K562 (cell line): Measurements from ENCODE around the gene DPYSL3. TPM values are rescaled to one million over a fixed set of nuclear protein-coding genes. Genes with fewer than 3 reads are reported as not detected.

Experiments used
- ATAC-seq: fragments of 200-7000 bp; cut with Tn5 transposase; 3 replicates; pipeline ENCODE4 v1.9.1; 2020; ENCODE audit warnings: moderate library complexity
- BruUV-seq: library from RNA; stranded (reverse); fragments of 400-500 nt; replicated peaks from 2 replicates; lab custom pipeline; 2021; lab: Mats Ljungman, UMichigan
- CTCF ChIA-PET: fragments of 300-600 bp; formaldehyde crosslinking; extraction: SDS; loops from one replicate; lab custom pipeline; 2021; ENCODE audit warnings: low intra/inter-chr PET ratio; lab: Yijun Ruan, JAX
- POLR2A ChIA-PET: fragments of 300-600, 350-650 bp; sonication (Branson Sonifier 250); formaldehyde crosslinking; extraction: SDS; loops from one replicate; lab custom pipeline; 2021; ENCODE audit warnings: antibody characterized with exemption, inconsistent platforms; lab: Yijun Ruan, JAX
- DNase-seq, 4 experiments: peaks; one replicate each; pipeline versions ENCODE4 v3.0.0 to v3.0.0-alpha.2; 2011 to 2018; ENCODE audit warnings: low spot score in 3 of 4, mixed read lengths in 3 of 4; ENCODE audit errors: extremely low read depth in 1 of 4
- FAIRE-seq: peaks from 2 replicates; lab custom pipeline; 2011; peaks lifted over from hg19 to GRCh38; lab: Jason Lieb, UNC
- H2AFZ ChIP-seq: 2 replicates; pipeline ENCODE4 v1.6.0; 2011; ENCODE audit warnings: low read depth, low read length, control low read depth, inconsistent platforms
- H3K27ac ChIP-seq: fragments of 200-600 bp; 3 replicates; pipeline ENCODE4 v1.8.0; 2011; ENCODE audit warnings: low read depth, mild to moderate bottlenecking, control low read depth, inconsistent platforms, low read length, moderate library complexity, mixed read lengths; ENCODE audit errors: extremely low read depth
- H3K27me3 ChIP-seq, 2 experiments: fragments of 300-600 bp in 1 of 2; 2 replicates in 1 of 2; 3 replicates in 1 of 2; pipeline versions ENCODE4 v1.6.0 to v1.8.0; 2011; ENCODE audit warnings: inconsistent platforms in 2 of 2, low read length in 2 of 2, mild to moderate bottlenecking in 1 of 2, mixed read lengths in 1 of 2, moderate library complexity in 1 of 2; ENCODE audit not compliant: control insufficient read depth in 2 of 2, insufficient read depth in 2 of 2
- H3K36me3 ChIP-seq: fragments of 300-600 bp; 3 replicates; pipeline ENCODE4 v1.8.0; 2011; ENCODE audit warnings: mild to moderate bottlenecking, low read length, inconsistent platforms; ENCODE audit not compliant: control insufficient read depth, insufficient read depth
- H3K4me1 ChIP-seq, 2 experiments: fragments of 200-600 bp in 1 of 2; replicated peaks in 1 of 2; 2 replicates in 1 of 2; 3 replicates in 1 of 2; pipeline versions ENCODE4 v1.5.1 to v1.8.0; 2011; ENCODE audit warnings: inconsistent platforms in 2 of 2, low read length in 2 of 2, mild to moderate bottlenecking in 1 of 2, mixed read lengths in 1 of 2, moderate library complexity in 1 of 2; ENCODE audit not compliant: control insufficient read depth in 2 of 2, insufficient read depth in 2 of 2
- H3K4me2 ChIP-seq: 2 replicates; pipeline ENCODE4 v1.6.1; 2011; ENCODE audit warnings: low read length, control low read depth, inconsistent platforms, mixed read lengths; ENCODE audit not compliant: insufficient read depth
- H3K4me3 ChIP-seq: fragments of 200-600 bp; sonication (generic), shearing (Covaris generic); 2 replicates; pipeline ENCODE4 v1.5.1; 2016; ENCODE audit warnings: control low read depth, inconsistent platforms
- H3K79me2 ChIP-seq: fragments of 200-600 bp; 3 replicates; pipeline ENCODE4 v1.8.0; 2011; ENCODE audit warnings: low read length, inconsistent platforms; ENCODE audit not compliant: control insufficient read depth, insufficient read depth
- H3K9ac ChIP-seq, 2 experiments: 2 replicates each; pipeline versions ENCODE4 v1.6.0 to v1.6.1; 2011; ENCODE audit warnings: low read depth in 2 of 2, low read length in 2 of 2, control low read depth in 1 of 2, inconsistent platforms in 1 of 2, mild to moderate bottlenecking in 1 of 2, mixed read lengths in 1 of 2; ENCODE audit not compliant: insufficient read depth in 1 of 2
- H3K9me1 ChIP-seq: one replicate; pipeline ENCODE4 v1.6.0; 2011; ENCODE audit warnings: inconsistent platforms, mild to moderate bottlenecking, low read length, moderate library complexity; ENCODE audit not compliant: control insufficient read depth, insufficient read depth
- H3K9me3 ChIP-seq: replicated peaks from 2 replicates; pipeline ENCODE4 v1.5.1; 2011; ENCODE audit warnings: low read depth, low read length, inconsistent platforms; ENCODE audit not compliant: control insufficient read depth, insufficient read depth
- H4K20me1 ChIP-seq: replicated peaks from 2 replicates; pipeline ENCODE4 v1.6.1; 2011; ENCODE audit warnings: low read length, inconsistent platforms, mixed read lengths; ENCODE audit not compliant: control insufficient read depth, insufficient read depth
- LARP7 ChIP-seq: fragments of 450-650 bp; IDR thresholded peaks from 2 replicates; pipeline ENCODE4 v1.6.1; 2016
- MCM2 ChIP-seq: fragments of 450-650 bp; IDR thresholded peaks from 2 replicates; pipeline ENCODE4 v1.6.1; 2017; ENCODE audit warnings: low read depth, mild to moderate bottlenecking
- MYC ChIP-seq, 2 experiments: fragments of 250-450 bp in 1 of 2; sonication (Bioruptor Pico) in 1 of 2; IDR thresholded peaks; 2 replicates each; pipeline versions ENCODE4 v1.5.1 to v1.6.1; 2012 to 2021; ENCODE audit warnings: low read depth in 2 of 2, borderline replicate concordance in 1 of 2, improper control_type of control experiment in 1 of 2, low read length in 1 of 2, mild to moderate bottlenecking in 1 of 2, moderate library complexity in 1 of 2
- NFE2 ChIP-seq: IDR thresholded peaks from 2 replicates; pipeline ENCODE4 v1.6.1; 2014; ENCODE audit warnings: antibody characterized with exemption, low read depth
- NFIX ChIP-seq: fragments of 250-450 bp; sonication (Bioruptor Pico); IDR thresholded peaks from 2 replicates; pipeline ENCODE4 v1.4.0; 2020; ENCODE audit warnings: low read depth, mild to moderate bottlenecking, moderate library complexity
- RFX7 ChIP-seq: fragments of 250-450 bp; sonication (Bioruptor Pico); IDR thresholded peaks from 2 replicates; pipeline ENCODE4 v1.5.1; 2021; ENCODE audit warnings: mild to moderate bottlenecking
- U2AF2 ChIP-seq: fragments of 200-400 bp; formaldehyde crosslinking; optimal IDR thresholded peaks from 2 replicates; pipeline ENCODE3; 2017; ENCODE audit warnings: low read depth, mild to moderate bottlenecking, low read length
- ZMIZ1 ChIP-seq, 2 experiments: fragments of 150-350 bp in 1 of 2; IDR thresholded peaks; 2 replicates each; pipeline ENCODE4 v1.6.1; 2012 to 2016; ENCODE audit warnings: low read depth in 2 of 2, low read length in 2 of 2, mild to moderate bottlenecking in 1 of 2, moderate library complexity in 1 of 2
- ZNF695 ChIP-seq: fragments of 450-650 bp; formaldehyde crosslinking; IDR thresholded peaks from 2 replicates; pipeline ENCODE4 v1.4.0; 2020; ENCODE audit warnings: mild to moderate bottlenecking, moderate library complexity
- ZNF740 ChIP-seq, 3 experiments: fragments of 200-800 bp in 1 of 3; sonication (Bioruptor generic) in 1 of 3; sonication (generic) in 1 of 3; formaldehyde crosslinking in 1 of 3; IDR thresholded peaks; 2 replicates each; pipeline versions ENCODE4 v1.6.1 to v1.8.0; 2016 to 2022; ENCODE audit warnings: mild to moderate bottlenecking in 2 of 3, missing compliant biosample characterization in 2 of 3, missing genetic modification characterization in 2 of 3, missing genetic modification reagents in 1 of 3
- ZNF764 ChIP-seq: fragments of 250-450 bp; sonication (Bioruptor Pico); IDR thresholded peaks from 2 replicates; pipeline ENCODE4 v1.4.0; 2020; ENCODE audit warnings: low read depth, mild to moderate bottlenecking, moderate library complexity
- WGBS: fragments of 100-300 bp; shearing (Covaris generic); methylation state at CpG from one replicate; pipeline ENCODE4 v1.1.6; 2016; ENCODE audit warnings: low coverage, mixed read lengths; ENCODE audit not compliant: insufficient coverage; ENCODE audit errors: missing lambda C conversion rate; 5-methylcytosine and 5-hydroxymethylcytosine counted together
- in situ Hi-C: fragments of 300-500 bp; cut with MboI; formaldehyde crosslinking; loops from 4 replicates; pipeline ENCODE4 v1.15.0; 2018; ENCODE audit warnings: inconsistent platforms, mixed read lengths
- intact Hi-C: fragments of 100-400 bp; cut with micrococcal nuclease; formaldehyde crosslinking; loops from 2 replicates; pipeline ENCODE4 v1.14.2; 2022
- polyA plus RNA-seq, 8 experiments: library from polyadenylated mRNA; depleted of rRNA in 4 of 8; stranded (reverse) in 5 of 8; unstranded in 3 of 8; fragments of >200 nt; fragmentation: Nextera tagmentation in 2 of 8; fragmentation: Illumina TruSeq in 1 of 8; extraction: Ambion mirVana in 2 of 8; extraction: Trizol in 1 of 8; gene quantifications; 2 replicates each; pipeline versions ENCODE4 v1.2.1 to v1.2.3, GENCODE V29; 2011 to 2014; ENCODE audit warnings: inconsistent platforms in 1 of 8, missing spikeins in 1 of 8
- total RNA-seq, 7 experiments: library from RNA; depleted of rRNA in 6 of 7; stranded (reverse); fragments of >200 nt in 6 of 7; fragmentation: Illumina TruSeq in 2 of 7; extraction: Trizol in 2 of 7; gene quantifications; 2 replicates each; pipeline versions ENCODE4 v1.2.1 to v1.2.3, GENCODE V29; 2011 to 2021; ENCODE audit warnings: low replicate concordance in 1 of 7

The DPYSL3 gene
- total and polyA plus RNA-seq, 9 of the 15 experiments (the other 6 are each of a cell fraction or from before 2014, with no cell fraction given), result 0.07 to 0.55 TPM; not detected in 7

GRCh38 chr5:147520450-147520849, 10.6 kb upstream of the DPYSL3 start:
- H3K79me2 ChIP-seq, result no peaks in the 10 kb centered on the region
- ChIA-PET CTCF (no interaction called here), POLR2A (no interaction called here)
- H3K4me3 ChIP-seq, result no peak overlapping the region
- in situ Hi-C loops, result no loop called here
- no peaks in the 10 kb centered on the region for H4K20me1 ChIP-seq
- H3K4me1 ChIP-seq, result no peaks in the 10 kb centered on the region
- H3K27me3 ChIP-seq, result no peaks in the 10 kb centered on the region
- H3K9me1 ChIP-seq, result no peaks in the 10 kb centered on the region
- ATAC-seq (no peak), FAIRE-seq (no peak), DNase-seq (no peak)
- WGBS, result 5% methylated on average over 1 of the region's 1 CpG
- intact Hi-C loops, result no loop called here
- TF ChIP-seq NFE2 (no peak), RFX7 (no peak), ZNF695 (CRISPR knock-in tag) (no peak), MCM2 (no peak), LARP7 (no peak), U2AF2 (no peak), MYC (IDR thresholded peaks at IDR 0.05; ENCODE audit: low read depth, low read length) (no peak), MYC (CRISPR knock-in tag; IDR thresholded peaks at IDR 0.05; ENCODE audit: borderline replicate concordance, low read depth) (no peak), ZNF740 (CRISPR knock-in tag; IDR thresholded peaks at IDR 0.05) (no peak), ZNF740 (tag; IDR thresholded peaks at IDR 0.05) (no peak), NFIX (CRISPR knock-in tag) (no peak), ZNF764 (CRISPR knock-in tag) (no peak), ZMIZ1 (IDR thresholded peaks at IDR 0.05; ENCODE audit: low read depth in 2 of 2, low read length in 2 of 2) (no peak)
- no peaks in the 10 kb centered on the region for H3K9me3 ChIP-seq
- no TSS peak for BruUV-seq
- no peak overlapping the region for H2AFZ ChIP-seq
- H3K9ac ChIP-seq, result no peak overlapping the region
- no peak overlapping the region for H3K4me2 ChIP-seq
- no peaks in the 10 kb centered on the region for H3K36me3 ChIP-seq
- no peak overlapping the region for H3K27ac ChIP-seq
